Activated CD4-positive, alpha-beta T cell treated with anti-CD3 and anti-CD28 coated beads, Interleukin-2, Interleukin-4, amounts not matched to agents 100 ng/mL and 50 ng/mL, durations not matched to agents 16 hours and 8 hours (primary cell): ENCODE data around the gene ADCY2.
"Not testable (repeated sequence)": the region's sequence is repeated elsewhere in the genome, so short reads cannot be mapped to it uniquely, and the experiment has no call there.

Experiments
- DNase-seq: peaks from one replicate; pipeline ENCODE4 v3.0.0-alpha.2; 2020; ENCODE audit warnings: low spot score

Gene ADCY2

DNA sequence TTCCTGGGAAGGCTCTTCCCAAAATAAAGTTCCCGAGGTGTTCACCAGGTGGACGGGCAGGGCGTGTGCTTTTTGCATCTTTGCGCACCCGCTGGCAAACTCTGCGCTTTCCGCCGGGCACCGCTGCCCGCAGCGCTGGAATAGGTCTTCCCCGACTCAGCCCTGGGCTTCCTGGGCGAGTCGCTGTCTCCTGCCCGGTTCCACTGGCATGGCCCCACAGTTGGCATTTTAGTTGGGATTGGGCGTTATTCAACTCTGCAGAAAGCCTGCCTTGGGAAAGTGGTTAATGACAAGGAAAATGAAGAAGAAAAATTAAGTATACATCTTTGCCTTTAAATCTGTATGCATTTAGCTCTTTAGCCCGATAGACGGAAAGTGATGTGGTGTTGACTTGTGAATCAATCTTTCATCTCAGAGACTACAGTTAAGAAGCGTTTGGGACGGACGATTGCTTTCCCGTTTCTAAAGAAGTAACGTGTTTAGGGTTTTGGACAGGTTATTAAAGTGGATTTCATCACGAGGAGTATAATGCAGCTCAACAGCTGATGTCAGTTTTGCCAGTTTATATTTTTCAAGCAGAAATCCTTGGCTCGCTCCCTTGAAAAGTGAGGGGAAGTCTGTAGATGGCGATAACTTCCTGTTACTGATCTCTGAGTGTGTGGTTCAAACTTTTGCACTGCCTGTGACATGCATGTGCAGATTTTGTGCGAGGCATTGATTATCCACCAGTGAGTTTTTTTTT, 946 bp downstream of the ADCY2 start:
- DNase-seq = no peak

DNA sequence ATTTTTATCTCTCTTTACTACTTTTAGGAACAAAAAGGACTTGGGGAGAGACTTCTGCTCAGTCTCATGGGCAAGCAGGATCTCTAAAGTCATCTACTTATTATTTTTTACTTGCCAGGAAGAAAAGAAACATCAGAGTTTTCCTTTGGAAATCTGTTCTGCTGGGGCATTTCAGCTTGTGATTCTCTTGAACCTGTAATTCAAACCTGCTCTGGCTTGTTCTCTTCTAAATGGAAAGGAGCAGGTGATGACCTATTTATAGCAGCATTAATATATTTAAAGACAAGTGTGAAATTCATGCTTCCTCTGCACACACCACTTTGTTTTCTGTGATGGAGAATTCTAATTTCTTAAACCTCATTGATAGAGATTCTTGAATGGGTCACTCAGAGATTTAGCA, 2.0 kb downstream of the ADCY2 start:
- no peak for DNase-seq

DNA sequence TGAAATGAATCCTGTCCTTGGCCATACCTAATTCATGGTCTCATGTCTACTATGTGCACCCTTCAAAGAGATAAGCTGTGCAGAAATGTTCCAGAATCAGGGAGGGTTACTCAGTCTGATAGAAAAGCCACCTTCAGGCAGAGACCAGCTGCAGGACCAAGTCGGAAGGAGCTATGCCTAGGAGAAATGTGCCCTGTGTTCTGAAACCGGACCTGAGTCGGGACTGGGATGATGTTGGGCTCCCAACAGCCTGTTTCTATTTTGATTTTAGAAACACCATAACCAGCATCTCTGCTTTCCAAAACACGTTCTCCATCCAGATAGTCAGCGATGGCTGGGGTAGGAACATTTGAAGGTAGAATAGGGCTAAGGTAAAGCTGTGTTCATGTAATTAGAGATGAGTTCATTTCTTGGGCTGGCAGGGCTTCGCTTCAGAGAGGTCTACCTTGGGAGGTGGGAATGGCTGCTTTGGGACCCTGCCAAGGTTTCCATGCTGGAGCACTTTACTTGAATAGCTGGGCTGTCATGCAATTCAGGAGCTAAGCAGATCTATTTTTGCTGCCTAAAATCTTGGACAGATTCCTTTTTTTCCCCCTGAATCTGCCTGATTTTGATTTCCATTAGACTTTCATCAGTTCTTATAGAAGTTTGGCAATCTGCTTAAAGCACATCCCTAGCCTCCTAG, 2.8 kb downstream of the ADCY2 start:
- DNase-seq = no peak

DNA sequence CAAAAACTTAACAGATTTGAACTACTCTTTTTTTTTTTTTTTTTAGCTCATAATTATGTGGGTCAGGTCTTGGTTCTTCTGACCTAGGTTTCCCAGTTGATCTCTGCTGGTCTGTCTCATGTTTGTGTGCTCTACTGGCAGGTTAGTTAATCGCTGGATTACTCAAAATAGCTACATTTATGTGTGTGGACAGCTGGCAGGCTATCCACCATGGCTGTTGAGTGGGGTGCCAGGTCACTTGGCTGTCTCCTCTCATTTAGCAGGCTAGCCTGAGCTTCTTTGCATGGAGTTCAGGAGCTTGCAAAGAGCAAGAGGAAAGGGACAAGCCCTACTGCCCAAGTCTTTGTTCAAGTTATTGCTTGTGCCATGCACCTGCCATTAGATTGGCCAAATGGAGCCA, 9.3 kb downstream of the ADCY2 start:
- DNase-seq = no peak

DNA sequence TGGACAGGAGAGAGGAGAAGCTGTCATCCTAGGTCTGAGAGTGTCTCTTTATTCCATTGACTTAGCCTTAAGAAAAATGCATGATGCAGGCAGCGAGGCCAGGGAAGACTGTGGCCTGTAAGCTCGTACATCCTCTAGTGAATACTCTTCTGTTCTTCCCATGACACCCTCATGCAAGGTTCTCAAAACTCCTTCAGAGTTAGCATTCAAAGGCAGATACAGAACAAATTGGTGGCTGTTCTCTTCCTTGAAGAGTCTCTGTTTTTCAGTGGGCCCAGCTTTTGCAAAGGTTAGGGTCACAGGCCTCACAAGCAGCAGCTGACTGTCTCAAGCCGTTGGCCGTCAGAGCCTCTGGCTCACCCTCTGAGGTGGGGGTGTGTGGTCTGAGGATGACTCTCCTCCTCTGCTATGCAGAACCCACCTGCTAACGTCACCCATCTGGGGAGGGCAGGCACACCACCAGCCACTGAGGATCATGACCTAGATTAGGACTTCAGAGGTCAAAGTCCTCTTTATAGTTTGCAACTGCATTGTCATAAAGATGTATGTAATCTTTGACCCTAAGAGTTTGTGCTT, 15.1 kb downstream of the ADCY2 start:
- no peak for DNase-seq

DNA sequence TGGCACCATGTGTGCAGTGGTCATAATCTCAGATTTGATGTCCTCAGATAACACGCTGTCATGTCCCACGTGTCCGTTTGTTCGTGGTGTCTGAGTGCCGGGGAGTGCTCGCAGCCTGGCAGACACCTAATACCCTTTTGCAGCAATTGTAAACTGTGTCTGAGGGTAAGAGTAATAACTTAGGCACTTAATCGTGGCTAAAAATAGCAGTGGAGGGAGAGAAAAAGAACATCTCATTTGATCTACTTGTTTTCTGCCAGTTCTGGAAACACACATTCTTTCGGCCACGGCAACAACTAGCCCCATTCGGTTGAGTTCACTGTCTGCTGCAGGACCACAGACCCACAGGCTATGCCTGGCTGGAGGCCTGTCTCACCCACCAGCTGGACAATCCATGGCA, 16.5 kb downstream of the ADCY2 start:
- DNase-seq = no peak

DNA sequence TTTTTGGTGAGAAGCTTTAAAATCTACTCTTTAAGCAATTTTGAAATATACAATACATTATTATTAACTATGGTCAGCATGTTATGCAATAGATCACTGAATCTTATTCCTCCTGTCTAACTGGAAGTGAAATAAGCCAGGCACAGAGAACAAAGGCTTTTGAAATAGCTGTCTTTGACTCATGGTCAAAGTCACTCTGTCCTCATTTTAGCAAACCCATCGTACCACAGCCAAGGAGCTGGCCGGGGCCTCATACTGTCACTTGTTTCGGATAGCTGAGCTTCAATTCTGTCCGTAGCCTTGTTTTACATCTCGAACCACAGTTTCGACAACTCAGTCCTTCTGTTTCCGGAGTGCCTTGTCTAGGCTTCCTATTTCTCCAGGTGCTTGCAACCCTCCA, 19.2 kb downstream of the ADCY2 start:
- no peak for DNase-seq

DNA sequence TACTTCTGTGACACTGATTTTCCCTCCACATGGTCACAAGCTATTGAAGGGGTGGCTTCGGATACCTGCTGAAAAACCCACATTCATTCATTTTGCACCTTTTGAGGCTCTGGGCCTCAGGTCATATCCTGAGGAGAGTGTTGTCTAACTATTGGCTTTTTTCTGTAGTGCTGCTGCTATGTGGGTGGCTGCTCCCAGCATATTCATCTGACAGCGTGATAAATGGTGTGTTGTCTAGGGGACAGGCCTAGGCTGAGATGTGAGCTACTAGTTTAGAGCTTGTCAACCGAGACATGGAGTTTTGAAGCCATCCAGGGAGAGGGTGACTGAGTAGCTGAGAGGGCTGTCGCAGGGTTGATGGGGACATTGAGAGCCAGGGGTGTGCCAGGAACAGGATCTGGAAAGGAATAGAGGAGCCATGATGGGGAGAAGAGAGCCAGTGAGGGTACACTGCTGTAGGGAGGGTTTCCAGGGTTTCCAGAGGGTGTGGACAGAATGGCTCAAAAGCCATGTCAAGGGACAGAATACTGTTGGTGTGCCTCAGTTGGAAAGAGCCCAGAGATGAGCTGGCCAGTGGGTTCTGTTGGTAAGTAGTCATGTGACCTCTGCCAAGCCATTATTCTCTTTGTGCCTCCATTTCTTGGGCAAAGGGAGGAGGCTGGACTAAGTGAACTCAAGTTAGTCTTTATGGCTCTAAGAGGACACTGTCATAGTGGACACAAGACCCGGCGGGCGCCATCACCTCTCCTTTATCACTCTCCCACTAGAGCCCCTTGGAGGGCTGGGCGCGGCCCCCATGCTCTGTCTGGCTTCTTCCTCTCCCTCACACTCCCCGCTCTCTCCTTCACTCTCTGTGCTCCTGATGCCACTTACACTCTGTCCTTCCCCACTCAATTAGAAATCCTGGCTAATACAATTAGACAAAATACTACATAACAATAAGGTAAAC, 19.9 kb downstream of the ADCY2 start:
- no peak for DNase-seq

DNA sequence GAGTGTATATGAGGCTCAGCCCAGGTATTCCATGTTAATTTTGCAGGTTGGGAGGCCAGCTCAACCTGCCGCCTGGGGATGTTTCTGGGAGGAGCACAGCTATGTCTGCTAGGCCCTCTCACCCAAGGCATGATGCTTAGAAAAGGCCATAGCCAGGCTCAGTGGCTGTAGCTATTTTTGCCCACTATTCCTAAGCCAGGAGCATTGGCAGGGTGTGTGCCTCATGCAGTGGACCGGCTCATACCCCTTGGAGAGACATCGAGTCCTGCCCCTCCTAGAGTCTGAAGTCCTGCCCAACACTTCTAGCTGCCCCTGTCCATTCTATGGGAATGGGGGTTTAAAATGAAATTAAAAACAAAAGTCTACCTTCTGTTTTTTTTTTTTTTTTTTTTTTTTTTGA, 22.3 kb downstream of the ADCY2 start:
- DNase-seq = no peak

DNA sequence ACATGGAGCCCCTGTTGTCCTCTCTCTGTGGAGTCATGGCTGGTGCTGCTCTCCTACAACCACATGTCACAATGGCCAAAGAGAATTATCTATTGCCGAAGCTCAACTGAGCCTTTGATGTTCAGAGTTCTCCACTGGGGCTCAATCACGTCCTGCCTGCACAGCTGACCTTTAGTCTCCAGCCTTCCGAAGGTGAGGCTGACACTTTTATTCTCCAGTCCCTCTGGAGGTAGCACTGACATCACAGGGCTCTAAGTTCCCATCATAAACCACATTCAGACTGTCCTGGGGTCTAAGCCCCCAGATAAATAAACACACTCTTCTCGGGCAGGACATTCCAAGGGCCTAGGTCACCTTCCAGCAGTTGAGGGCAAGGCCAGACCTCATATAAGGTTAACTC, 23.4 kb downstream of the ADCY2 start:
- DNase-seq = no peak

DNA sequence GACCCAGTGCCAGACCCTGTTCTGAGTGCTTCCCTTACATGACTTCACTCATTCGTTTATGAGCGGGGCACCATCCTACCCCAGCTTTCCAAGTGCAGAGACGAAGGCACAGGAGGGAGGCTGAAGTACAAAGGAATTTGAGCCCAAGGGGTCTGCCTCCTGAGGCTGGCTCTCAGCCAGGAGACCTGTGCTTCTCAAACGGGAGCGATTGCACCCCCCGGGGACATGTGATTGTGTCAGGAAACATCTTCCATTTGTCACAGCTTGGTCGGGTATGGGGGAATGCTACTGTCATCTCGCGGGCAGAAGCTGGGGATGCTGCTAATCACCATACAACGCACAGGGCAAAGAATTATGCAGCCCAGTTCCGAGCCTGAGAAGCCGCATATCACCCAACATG, 23.9 kb downstream of the ADCY2 start:
- no peak for DNase-seq

DNA sequence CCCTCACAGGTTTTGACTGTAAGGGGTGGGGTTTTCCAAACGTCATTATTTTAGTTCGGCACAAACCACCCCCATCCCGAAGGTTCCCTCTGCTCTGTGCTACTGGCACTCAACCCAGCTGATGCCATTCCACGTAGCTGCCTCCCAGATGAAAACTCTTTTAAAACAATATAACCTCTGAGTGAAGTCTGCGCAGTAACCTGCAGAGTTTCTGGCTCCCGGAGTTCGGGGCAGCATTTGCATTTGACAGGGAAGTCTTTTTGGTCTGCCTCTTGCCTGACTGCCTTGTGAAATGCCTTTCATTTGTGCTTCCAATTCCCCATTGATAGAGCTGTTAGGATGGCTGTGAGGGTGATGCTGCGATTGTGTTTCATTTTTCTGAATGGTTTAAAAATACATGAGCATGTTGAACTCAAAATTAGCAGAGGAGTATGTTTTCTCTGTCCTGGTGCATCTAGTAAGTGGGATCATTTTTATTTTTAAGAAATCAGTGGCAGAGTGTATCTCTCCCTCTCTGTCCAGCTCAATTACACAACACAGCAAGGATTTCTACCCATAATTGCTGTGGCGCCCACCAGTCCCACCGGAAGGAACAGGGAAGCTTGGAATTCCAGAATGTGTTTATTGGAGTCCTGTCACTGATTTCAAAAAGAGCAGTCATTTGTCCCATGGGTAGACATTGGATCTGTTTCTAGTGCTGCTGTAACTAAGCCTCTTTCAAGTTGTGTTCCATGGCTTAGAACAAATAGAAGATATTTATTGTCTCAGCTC, 24.8 kb downstream of the ADCY2 start:
- DNase-seq = no peak

DNA sequence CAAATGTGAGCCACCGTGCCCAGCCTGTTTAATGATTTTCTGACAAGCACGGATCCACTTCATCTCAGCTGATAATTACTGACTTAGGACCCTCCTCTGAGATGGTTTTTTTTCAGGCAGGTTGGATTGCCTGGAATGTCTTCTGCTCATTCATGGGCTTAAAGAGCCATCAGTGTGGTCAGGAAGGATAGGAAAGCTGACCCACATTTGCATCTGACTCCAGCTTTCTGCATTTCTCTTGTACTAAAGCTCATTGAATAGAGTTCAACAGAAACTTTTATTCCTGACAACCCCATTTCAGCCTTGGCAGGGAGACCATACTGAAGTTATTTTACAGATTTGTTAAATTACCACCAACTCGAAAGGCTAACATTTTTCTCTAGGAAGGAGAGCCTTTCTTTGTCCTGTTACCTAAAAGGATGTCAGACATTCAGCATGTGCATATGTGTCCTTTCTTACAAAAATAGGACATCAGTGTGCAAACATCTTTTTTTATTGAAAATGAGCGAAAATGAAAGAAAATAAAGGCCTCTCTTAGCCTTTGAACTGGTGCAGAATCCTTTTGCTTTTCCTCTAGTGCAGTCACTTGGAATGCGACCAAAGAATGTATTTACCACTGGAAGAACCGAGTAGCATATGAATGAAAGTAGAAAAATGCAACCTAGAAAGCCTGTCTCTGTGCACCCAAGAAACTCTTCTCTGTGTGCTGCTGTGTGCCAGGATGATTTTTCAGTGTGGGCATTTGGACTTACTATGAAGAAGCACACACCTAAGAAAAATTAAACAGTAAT, 26.6 kb downstream of the ADCY2 start:
- no peak for DNase-seq

DNA sequence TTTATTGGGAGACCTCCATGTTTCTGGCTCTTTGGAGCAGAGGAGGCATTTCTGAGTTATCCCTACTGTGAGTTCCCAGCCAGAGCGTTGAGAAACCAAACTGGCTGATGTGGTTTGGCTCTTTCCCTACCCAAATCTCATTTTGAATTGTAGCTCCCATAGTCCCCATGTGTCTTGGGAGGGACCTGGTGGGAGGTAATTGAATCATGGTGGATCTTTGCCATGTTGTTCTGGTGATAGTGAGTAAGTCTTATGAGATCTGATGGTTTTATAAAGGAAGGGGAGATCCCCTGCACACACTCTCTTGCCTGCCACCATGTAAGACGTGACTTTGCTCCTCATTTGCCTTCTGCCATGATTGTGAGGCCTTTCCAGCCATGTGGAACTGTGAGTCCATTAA, 27.3 kb downstream of the ADCY2 start:
- DNase-seq = not testable (repeated sequence)

DNA sequence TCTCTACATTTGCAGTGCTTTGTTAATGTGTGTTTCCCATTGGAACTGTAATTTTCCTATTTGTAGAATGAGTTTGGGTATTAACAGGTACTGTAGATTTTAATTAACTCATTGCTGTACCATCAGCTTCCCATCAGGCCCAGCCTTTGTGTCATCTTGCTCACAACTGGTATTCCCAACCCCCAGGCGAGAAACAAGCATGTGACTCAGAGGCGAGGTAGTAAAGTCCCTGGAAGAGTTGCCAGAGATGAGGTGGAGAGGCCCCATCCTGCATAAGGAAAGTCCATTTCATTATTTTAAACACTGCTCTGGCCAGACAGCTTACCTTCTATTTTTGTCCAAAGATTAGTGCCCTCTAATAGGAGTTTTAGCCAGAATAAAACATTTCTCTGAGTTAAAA, 29.9 kb downstream of the ADCY2 start:
- DNase-seq = no peak

DNA sequence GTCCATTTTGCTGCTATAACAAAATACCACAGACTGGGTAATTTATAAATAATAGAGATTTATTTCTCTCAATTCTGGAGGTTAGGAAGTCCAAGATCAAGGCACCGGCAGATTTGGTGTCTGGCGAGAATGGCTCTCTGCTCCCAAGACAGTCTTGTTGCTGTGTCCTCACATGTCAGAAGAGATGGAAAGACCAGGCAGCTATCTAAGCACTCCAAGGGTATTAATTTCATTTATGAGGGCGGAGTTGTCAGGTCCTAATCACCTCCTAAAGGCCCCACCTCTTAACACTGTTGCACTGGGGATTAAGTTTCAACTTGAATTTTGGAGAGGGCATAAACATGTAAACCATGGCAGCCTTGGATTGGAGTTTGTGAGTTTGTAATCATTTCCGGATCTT, 30.3 kb downstream of the ADCY2 start:
- DNase-seq = no peak

DNA sequence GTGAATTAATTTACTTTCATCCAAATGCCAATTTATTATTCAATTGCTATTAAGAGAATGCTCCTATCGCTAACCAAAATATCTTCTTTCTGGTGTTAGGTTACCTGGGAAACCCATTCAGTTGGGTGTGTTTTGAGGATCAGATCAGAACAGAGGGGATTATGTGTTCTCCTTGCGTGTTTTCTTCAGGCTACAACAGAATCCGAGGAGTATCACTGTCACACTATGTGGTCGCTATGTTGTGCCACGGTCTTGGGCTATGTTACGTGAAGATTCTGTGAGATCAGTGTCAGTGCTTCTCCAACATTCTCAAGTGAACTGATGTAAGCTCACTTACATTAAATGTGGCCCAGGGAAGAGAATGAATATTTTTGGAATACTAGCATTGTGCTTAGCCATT, 39.0 kb downstream of the ADCY2 start:
- DNase-seq = no peak

DNA sequence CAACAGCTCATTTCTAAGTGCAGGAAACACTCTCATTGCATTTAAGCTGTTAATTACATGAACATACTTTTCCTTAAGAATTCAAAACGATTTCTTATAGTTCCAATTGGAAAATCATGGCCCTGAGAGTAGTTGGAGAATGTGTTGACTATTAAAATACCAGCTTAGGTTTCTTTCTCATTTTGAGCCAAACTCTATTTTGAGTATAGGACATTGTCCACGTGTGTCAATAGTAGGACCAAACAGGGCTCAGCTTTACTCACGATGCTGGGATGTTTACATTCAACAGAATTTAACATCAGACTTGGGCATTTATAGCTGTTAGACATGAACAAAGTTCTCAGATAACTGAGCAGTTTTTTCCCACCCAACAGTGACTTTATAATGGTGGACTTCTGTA, 39.6 kb downstream of the ADCY2 start:
- no peak for DNase-seq

DNA sequence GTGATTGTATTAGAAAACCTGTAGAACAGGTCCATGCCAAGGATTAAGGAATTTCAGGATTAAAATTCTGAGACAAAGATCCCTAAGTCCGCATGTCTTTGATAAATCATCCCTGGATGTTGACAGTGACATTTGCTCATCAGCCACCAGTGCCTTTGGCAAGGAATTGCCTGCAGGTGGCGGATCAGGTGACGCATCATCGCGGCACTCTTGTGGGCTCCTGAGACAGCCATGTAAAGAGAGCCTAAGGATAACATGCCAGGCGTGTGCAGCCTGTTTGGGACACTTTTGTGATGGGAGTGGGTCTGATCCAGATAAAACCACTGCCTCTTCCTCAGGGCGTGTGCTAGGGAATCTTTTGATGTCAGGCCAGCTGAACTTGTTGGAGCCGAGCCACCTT, 40.6 kb downstream of the ADCY2 start:
- DNase-seq = no peak

DNA sequence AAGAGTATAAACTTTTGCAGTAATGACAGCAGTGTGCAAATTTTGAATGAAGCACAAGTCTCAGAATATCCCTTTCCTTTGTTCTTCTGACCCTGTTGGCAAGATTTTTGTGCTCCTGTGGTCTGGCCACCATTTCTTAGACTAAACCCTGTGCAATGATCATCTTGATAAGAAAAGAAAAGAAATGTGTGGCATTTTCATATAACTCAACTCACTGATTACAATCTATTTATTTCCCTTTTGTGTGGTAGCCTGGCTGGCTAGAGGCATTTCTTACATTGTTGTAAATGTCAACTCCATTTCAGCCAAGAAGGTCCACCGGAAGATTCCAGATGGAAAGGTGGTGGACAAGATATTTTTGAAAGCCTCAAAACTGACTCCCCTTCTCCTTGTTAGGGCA, 41.9 kb downstream of the ADCY2 start:
- no peak for DNase-seq

DNA sequence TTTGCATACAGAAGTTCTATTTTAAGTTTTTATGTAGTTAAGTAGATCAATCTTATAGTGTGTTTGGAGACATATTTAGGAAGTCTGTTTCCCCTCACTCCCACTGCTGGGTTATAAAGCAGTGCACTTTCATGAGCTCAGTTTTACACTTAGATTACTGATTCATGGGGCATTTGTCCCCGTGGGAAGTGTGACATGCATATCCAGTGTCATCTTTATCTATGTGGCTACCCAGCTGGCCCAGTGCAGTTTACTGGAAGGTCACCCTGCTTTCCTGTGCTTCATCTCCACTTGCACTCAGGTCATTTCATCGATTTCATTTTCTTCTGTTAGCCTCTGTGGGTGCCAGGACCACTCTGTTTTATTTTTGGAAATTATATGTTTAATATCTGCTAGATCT, 49.1 kb downstream of the ADCY2 start:
- DNase-seq = no peak
